HepG2 (cell line): ENCODE results near the gene MPZL3. TPM values are rescaled to one million over a fixed set of nuclear protein-coding genes. Genes with fewer than 3 reads are reported as not detected.
A peak's percentile ranks its signal among the peaks of the same experiment; 100 is the strongest.

Experiments used
- ATAC-seq: fragments of 200-7000 bp; cut with Tn5 transposase; 3 replicates; pipeline ENCODE4 v1.9.1; 2020; ENCODE audit warnings: mild to moderate bottlenecking, moderate library complexity
- BruUV-seq: library from RNA; stranded (reverse); fragments of 400-500 nt; replicated peaks from 2 replicates; lab custom pipeline; 2021; lab: Mats Ljungman, UMichigan
- CTCF ChIA-PET: fragments of 300-600 bp; formaldehyde crosslinking; extraction: SDS; loops from one replicate; lab custom pipeline; 2021; ENCODE audit warnings: low total read pairs, inconsistent platforms, low intra/inter-chr PET ratio; lab: Yijun Ruan, JAX
- POLR2A ChIA-PET: fragments of 350-600 bp; sonication (Branson Sonifier 250); formaldehyde crosslinking; loops from one replicate; lab custom pipeline; 2020; ENCODE audit warnings: antibody characterized with exemption, inconsistent platforms; lab: Yijun Ruan, JAX
- DNase-seq: peaks from one replicate; pipeline ENCODE4 v3.0.0-alpha.2; 2015; ENCODE audit warnings: low spot score
- FAIRE-seq: peaks from 3 replicates; lab custom pipeline; 2011; peaks lifted over from hg19 to GRCh38; lab: Jason Lieb, UNC
- H2AFZ ChIP-seq: one replicate; pipeline ENCODE4 v1.6.1; 2011; ENCODE audit warnings: low read length, inconsistent platforms
- H3K27ac ChIP-seq: fragments of 300-600 bp; 3 replicates; pipeline ENCODE4 v1.8.0; 2011; ENCODE audit warnings: mixed run types, mild to moderate bottlenecking, mixed read lengths, low read length, inconsistent platforms; ENCODE audit not compliant: insufficient read depth; ENCODE audit errors: extremely low read length
- H3K27me3 ChIP-seq, 2 experiments: fragments of 200-600 bp in 1 of 2; 2 replicates in 1 of 2; 3 replicates in 1 of 2; pipeline versions ENCODE4 v1.6.0 to v1.8.0; 2011; ENCODE audit warnings: low read length in 2 of 2, mild to moderate bottlenecking in 2 of 2, moderate library complexity in 2 of 2, inconsistent platforms in 1 of 2; ENCODE audit not compliant: insufficient read depth in 2 of 2, control insufficient read depth in 1 of 2
- H3K36me3 ChIP-seq, 2 experiments: fragments of 200-600 bp in 1 of 2; replicated peaks in 1 of 2; 2 replicates in 1 of 2; 3 replicates in 1 of 2; pipeline versions ENCODE4 v1.5.1 to v1.8.0; 2011; ENCODE audit warnings: low read length in 2 of 2, inconsistent platforms in 1 of 2; ENCODE audit not compliant: insufficient read depth in 2 of 2, control insufficient read depth in 1 of 2
- H3K4me1 ChIP-seq: 2 replicates; pipeline ENCODE4 v1.5.1; 2012; ENCODE audit warnings: low read length, inconsistent platforms; ENCODE audit not compliant: insufficient read depth
- H3K4me2 ChIP-seq: 2 replicates; pipeline ENCODE4 v1.6.0; 2011; ENCODE audit warnings: low read depth, low read length, inconsistent platforms
- H3K4me3 ChIP-seq, 3 experiments: fragments of 200-600 bp in 1 of 3; sonication (generic), shearing (Covaris generic) in 1 of 3; replicated peaks in 1 of 3; 2 replicates each; pipeline ENCODE4 v1.5.1; 2011 to 2016; ENCODE audit warnings: low read length in 3 of 3, inconsistent platforms in 2 of 3, low read depth in 2 of 3, mild to moderate bottlenecking in 2 of 3, control low read depth in 1 of 3, mixed read lengths in 1 of 3; ENCODE audit not compliant: insufficient read depth in 1 of 3
- H3K79me2 ChIP-seq: one replicate; pipeline ENCODE4 v1.6.1; 2011; ENCODE audit warnings: low read length, inconsistent platforms; ENCODE audit not compliant: insufficient read depth
- H3K9ac ChIP-seq: 2 replicates; pipeline ENCODE4 v1.6.0; 2011; ENCODE audit warnings: mild to moderate bottlenecking, low read depth, low read length, inconsistent platforms; ENCODE audit not compliant: insufficient read depth
- H3K9me3 ChIP-seq: 2 replicates; pipeline ENCODE4 v1.5.1; 2012; ENCODE audit warnings: mild to moderate bottlenecking, low read length
- H4K20me1 ChIP-seq: 2 replicates; pipeline ENCODE4 v1.6.0; 2011; ENCODE audit warnings: inconsistent platforms, mild to moderate bottlenecking, low read length, moderate library complexity; ENCODE audit not compliant: insufficient read depth
- RERE ChIP-seq: IDR thresholded peaks from 2 replicates; pipeline ENCODE4 v1.6.1; 2016; ENCODE audit warnings: low read depth, missing genetic modification reagents, missing compliant biosample characterization
- TEAD3 ChIP-seq: optimal IDR thresholded peaks from 2 replicates; pipeline ENCODE3; 2016; ENCODE audit warnings: borderline replicate concordance
- USF2 ChIP-seq, 2 experiments: sonication (generic) in 1 of 2; formaldehyde crosslinking in 1 of 2; IDR thresholded peaks; 2 replicates each; pipeline versions ENCODE4 v1.5.1 to v1.6.1; 2011 to 2020; ENCODE audit warnings: borderline replicate concordance in 1 of 2, low read depth in 1 of 2, low read length in 1 of 2, mild to moderate bottlenecking in 1 of 2, missing genetic modification reagents in 1 of 2, moderate library complexity in 1 of 2
- ZNF572 ChIP-seq: sonication (generic); formaldehyde crosslinking; IDR thresholded peaks from 2 replicates; pipeline ENCODE4 v1.5.1; 2020; ENCODE audit warnings: mild to moderate bottlenecking, missing genetic modification reagents
- ZNF768 ChIP-seq: sonication (generic); formaldehyde crosslinking; IDR thresholded peaks from 2 replicates; pipeline ENCODE4 v1.4.0; 2020; ENCODE audit warnings: missing genetic modification reagents
- ZSCAN29 ChIP-seq: sonication (generic); formaldehyde crosslinking; conservative IDR thresholded peaks from 2 replicates; pipeline ENCODE4 v1.4.0; 2020; ENCODE audit warnings: mild to moderate bottlenecking, missing genetic modification reagents
- WGBS: methylation state at CpG from one replicate; pipeline ENCODE4 v1.1.6; 2017; ENCODE audit warnings: low lambda C conversion rate; 5-methylcytosine and 5-hydroxymethylcytosine counted together
- in situ Hi-C: cut with HindIII; loops from 2 replicates; pipeline ENCODE4 v1.10.0; 2017; ENCODE audit warnings: low pct_unique_long_range_greater_than_20kb; ENCODE audit not compliant: extremely low pct_ligation_motif_present
- intact Hi-C: fragments of 100-400 bp; cut with micrococcal nuclease; formaldehyde crosslinking; loops from one replicate; pipeline ENCODE4 v1.10.0; 2022; ENCODE audit not compliant: unreplicated experiment
- polyA plus RNA-seq, 8 experiments: library from polyadenylated mRNA; depleted of rRNA in 3 of 8; stranded (reverse) in 7 of 8; unstranded in 1 of 8; fragments of >200 nt; fragmentation: Illumina TruSeq in 4 of 8; extraction: Trizol in 4 of 8; gene quantifications; 2 replicates each; pipeline versions ENCODE4 v1.2.1 to v1.2.3, GENCODE V29; 2011 to 2016; ENCODE audit warnings: low read depth in 4 of 8, missing spikeins in 1 of 8, mixed read lengths in 1 of 8; ENCODE audit not compliant: insufficient read depth in 1 of 8
- total RNA-seq, 5 experiments: library from RNA; depleted of rRNA; stranded (reverse); fragments of >200 nt; fragmentation: Illumina TruSeq; extraction: Trizol; gene quantifications; 2 replicates each; pipeline ENCODE4 v1.2.3, GENCODE V29; 2016; ENCODE audit warnings: low read depth in 1 of 5

MPZL3 gene
- total and polyA plus RNA-seq, 2 of the 13 experiments (the other 11 are each of a cell fraction or from before 2014, with no cell fraction given) = 5.3 to 9.3 TPM

GRCh38 chr11:118213201-118213600 lies 39.0 kb downstream of the MPZL3 start:
- no peaks in the 10 kb centered on the region for H3K9me3 ChIP-seq
- no peak for ATAC-seq
- in situ Hi-C loops = no loop called here
- H3K4me2 ChIP-seq = peak overlapping the region; percentile 45
- no peak for DNase-seq
- no peaks in the 10 kb centered on the region for H3K36me3 ChIP-seq
- BruUV-seq = no TSS peak
- H3K27ac ChIP-seq = peak overlapping the region; percentile 95
- ChIA-PET CTCF (no interaction called here), POLR2A (interaction anchor here (1.1 to 4.1 kb wide), 5 partner anchors 11 to 51 kb away, joined by 3 to 49 read pairs (median 19); partner anchors contain the start of genes MPZL2 and MPZL3)
- TF ChIP-seq ZNF768 (CRISPR knock-in tag) = no peak
- TF ChIP-seq RERE (CRISPR knock-in tag) = no peak
- TF ChIP-seq ZSCAN29 (CRISPR knock-in tag) = no peak
- TF ChIP-seq USF2 (IDR thresholded peaks at IDR 0.05; ENCODE audit: low read depth, low read length) = no peak
- no peak for TF ChIP-seq USF2 (CRISPR knock-in tag; IDR thresholded peaks at IDR 0.05; ENCODE audit: borderline replicate concordance)
- TF ChIP-seq ZNF572 (CRISPR knock-in tag) = no peak
- no peak for TF ChIP-seq TEAD3
- H4K20me1 ChIP-seq = no peaks in the 10 kb centered on the region
- no peaks in the 10 kb centered on the region for H3K27me3 ChIP-seq
- intact Hi-C loops = no loop called here
- no peak overlapping the region for H2AFZ ChIP-seq
- peaks cover 69% of the 10 kb centered on the region for H3K4me1 ChIP-seq
- FAIRE-seq = no peak
- no peaks in the 10 kb centered on the region for H3K79me2 ChIP-seq
- H3K4me3 ChIP-seq = no peak overlapping the region
- peak overlapping the region; percentile 59 for H3K9ac ChIP-seq
- WGBS = 83% methylated on average over 4 of the region's 4 CpGs
